ENCODE data around the gene PCDH9.

Gene PCDH9

DNA sequence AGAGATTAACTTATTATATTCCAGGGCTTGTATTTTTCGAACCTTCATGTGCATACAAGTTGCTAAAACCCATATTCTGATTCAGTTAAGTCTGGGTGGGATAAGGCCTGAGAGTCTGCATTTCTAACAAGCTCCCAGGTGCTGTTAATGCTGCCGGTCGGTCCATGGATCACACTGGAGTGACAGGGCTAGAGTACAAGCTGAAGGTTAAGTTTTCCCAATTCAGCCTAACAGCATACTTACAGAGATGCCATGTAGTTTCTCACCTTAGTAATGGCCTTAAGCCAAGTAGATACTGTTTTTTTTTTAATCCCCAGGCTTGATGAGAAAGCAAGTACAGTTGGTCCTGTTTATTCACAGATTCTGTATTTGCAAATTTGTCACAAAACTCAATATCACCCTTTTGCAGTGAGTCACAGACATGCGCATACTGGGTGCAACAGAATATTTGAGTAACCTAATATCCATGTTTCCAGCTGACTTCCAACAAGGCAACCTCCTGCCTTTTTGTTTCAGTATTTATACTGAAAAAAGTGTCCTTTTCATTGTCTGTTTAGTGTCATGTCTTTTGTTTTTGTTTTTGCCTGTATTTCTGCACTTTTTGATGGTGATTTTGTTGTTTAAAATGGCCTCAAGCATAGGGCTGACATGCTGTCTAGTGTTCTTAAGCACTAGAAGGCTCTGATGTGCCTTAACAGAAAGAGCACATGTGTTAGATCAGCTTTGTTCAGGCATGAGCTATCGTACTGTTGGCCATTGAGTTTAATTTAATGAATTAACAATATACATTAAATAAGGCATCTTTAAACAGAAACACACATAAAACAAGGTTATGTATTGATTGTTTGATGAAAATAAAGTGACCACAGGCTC lies 875.0 kb downstream of the PCDH9 start:
- no peak for DNase-seq

DNA sequence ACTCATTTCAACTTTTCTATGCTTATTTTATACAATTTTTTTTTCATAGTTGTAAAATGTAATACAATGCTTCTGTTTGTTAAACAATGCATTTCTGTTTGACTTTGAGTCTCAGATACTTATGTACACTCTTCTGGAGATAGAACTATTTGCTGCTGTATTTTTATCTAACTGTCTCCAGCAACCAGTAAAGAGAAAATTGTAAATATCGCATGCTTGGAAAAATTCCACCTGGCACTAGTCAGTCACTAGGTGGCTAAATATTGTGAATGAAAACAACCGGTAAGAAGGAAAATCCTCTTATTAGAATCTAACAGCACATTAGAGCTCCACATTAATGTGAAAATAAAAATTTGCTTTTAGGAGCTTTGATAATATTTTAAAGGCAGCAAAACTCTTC lies 876.5 kb downstream of the PCDH9 start:
- DNase-seq = no peak

DNA sequence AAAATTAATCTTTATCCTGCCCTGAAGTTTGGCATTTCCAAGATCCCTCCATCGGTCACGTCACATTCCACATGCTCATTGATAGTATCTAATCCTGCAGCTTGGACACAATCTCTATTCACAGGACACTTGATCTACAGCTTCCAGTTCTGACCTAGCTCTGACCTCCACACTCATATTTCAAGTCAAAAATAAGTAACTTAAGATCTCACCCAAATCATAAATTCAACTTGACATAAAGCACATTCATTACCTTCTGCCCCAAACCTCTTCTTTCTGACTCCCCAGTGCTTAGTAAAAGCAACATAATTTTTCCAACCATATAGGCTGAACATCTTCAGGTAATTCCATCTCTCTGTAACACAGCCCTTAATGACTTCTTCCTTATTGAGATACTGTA lies 880.2 kb downstream of the PCDH9 start:
- DNase-seq = no peak

DNA sequence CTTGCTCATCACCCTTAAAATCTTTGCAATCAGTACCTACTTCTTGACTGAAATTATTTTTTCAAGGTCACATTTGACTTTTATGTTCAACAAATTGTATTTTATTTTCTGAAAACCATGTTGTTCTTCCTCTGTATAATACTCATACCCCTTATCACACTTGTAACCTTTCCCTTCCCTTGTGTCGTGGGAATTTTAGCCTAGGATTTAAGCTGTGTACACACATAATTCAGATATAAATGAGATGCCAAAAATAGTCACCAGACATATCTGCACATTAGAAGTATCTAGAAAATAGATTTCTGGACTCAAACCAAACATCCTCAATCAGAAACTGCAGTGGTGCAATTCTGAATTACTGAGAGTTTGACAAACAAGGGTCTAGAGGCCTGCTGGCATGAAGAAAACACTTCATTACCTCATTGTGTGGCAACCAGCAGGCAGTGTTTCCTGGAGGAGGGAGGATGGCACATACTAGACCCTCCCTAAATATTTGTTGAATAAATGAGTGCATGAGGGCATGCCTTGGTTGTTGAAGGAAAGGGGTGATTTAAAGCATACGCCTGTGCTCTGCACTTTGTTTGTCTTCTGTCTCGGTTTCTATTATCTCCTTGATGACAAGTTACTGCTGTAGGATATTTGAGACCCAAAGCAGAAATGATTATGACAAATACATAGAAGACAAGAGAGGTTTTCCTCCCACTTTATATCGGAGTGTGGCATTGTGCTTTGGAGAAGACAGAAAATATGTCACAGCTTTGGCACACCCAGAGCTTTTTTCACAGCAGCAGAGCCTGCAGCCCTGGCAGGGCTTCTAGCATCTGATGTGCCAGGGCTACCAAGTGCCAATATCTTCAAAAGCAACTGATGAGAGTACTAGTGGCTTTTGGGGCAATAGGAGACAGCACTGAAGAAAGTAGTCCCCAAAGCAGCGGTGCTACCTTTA lies 881.1 kb downstream of the PCDH9 start:
- DNase-seq = no peak

DNA sequence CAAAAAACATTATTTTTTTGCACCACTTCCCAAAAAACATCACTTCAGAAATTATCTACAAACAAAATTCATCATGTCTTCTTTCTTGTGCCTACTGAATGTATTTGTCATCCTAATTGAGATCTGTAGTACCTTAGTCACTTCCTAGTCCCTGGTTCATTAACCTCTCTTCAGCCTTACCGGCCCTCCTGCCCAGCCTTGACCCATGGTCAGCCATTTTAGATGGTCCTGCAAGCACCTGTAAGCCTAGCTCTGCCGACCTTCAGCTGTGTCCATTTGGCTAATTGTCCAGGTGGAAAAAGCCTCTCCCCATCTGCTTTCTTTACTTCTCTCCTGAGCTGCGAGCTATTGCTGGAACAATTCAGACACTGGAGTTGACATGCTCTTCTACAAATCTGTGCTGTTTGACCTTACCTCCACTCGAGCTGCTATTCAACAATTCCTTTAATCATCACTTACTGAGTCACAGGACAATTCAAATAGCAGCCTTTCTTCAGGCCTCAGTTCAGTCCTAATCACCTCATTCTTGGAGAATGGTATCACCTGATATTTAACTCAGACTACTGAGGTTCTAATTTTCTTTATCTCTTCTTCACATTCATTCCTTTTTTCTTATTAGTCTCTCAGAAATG lies 882.5 kb downstream of the PCDH9 start:
- DNase-seq = no peak

DNA sequence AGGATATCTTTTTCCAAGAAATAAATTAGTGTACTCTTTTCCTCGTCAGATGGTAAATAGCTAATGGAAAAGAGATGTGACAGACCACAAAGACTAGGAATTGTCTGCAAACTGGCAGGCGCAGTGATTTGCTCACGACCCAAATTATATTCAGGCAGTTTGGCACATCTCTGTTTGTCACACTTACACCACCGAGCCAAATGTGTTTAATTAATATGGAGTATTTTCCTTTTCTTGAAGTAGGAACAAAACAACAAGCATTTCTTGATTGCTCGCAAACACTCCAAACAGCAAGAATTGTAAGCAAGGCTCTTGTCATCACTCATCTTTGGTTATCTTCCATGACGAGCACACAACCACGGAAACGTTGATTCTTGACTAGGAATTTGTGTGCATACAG lies 884.2 kb downstream of the PCDH9 start:
- DNase-seq = no peak

DNA sequence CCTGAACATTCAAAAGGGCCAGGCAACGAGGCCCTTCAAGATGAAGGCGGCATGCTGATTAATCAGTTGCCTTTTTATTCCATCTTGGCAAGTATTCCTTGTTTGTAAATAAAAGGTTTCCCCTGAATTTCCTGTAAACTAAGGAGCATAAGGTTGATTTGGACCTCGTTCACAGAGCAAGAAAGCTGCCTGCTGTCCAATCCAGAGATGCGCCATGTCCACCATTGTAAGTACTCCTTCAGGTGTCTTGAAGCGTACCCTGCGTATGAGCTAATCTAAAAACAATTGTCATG lies 884.7 kb downstream of the PCDH9 start:
- no peak for DNase-seq

DNA sequence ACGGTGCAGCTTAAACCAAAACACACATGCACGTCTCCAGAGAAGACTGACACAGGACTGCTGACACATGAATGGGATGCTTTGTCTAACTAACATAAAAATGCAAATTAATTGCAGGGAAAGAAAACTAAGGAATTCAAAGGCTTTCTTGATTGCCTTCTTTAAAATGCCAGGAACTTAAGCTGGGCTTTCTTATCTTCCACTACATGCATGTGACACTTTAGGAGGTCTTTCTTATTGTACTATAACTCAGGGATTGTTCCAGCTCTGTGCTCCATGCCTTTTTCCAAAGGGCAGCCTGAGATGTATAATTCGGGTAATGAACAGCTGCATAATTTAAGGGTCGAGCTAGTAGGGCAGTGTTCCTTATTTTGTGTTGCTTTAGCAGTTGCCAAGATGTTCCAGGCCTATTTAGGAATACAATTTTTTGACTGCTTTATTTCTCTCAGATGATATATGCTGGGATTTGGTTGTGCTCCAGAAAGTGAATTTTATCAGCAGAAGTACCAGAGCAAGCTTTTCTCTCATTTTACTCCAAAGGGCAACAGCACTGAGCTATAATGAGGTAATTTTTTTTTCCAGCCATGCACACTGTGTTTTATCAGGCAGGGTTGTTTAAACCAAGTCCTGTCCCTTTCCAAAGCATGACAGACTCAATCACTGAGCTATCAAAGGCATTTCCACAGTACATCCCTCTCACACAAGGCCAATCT lies 885.2 kb downstream of the PCDH9 start:
- no peak for DNase-seq

DNA sequence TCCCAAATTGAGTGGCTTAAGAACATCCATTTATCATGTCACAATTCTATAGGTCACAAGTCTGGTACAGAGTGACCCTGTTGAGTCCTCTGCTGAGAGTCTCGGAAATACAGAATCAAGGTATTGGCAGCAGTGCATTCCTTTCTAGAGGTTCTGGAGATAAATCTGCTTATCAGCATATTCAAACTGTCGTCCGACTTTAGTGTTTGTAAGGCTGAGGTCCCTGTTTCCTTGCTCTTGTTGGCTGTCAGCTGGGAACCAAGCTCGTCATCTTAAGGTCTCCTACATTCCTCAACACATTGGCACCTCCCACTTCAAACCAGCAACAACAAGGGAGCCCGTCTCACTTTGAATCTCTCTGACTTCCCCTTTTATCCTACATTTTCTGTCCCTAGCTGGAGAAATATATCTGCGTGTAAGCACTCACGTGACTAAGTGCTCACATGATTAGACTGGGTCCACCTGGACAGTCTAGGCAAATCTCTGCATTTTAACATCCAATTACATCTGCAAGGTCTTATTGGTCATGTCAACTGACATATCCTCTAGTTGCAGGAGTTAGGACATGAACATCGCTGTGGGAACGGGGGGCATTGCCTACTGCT lies 886.8 kb downstream of the PCDH9 start:
- no peak for DNase-seq

DNA sequence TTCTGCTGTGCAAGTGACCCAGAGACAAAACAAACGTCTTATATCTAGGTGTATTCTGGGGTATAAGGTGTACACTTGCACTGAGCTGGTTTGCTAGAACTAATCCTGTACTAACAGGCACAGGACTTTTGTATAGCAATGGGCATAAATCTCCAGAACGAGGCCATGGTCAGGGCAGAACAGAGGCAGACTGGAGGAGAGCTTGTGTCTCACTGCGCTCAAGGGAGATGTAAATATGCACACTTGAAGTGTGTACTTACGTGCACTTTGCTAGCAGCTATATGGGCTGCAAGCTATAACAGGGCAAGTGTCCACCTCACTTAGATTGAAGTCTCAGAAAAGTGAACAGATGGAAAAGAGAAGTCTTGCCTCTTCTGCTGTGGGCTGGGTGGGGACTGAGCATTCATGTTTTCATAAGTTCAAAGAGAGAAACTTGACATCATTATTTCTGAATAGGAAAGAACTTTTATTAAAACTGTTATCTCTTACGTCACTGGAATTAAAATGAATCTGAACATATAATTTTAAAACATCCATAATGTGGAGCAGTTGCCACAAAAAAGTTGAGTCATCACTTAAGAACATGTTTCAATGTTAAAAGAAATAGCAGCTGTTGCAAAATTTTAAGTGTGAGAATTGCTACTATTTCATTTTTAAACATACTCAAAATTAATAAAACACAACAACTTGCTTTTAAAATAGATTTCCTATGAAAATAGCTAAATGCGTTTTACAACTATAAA lies 888.3 kb downstream of the PCDH9 start:
- DNase-seq = no peak

DNA sequence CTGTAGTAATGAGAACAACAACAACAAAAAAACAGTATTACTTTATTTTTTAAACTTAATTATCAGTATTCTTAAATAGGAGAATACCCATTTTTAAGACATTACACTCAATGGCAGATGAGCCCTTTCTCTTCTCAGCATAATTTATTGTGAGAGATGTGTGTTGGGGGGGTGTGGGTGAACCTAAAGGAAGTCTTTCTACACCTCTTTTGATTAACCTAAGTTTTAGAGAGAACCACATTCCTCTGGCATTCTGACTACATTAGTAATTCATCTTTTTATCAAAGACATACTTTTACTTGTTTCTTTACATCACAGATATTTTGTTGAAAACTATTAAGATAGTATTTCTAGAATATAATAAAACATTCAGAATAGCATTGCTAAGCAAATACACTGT lies 890.9 kb downstream of the PCDH9 start:
- no peak for DNase-seq

DNA sequence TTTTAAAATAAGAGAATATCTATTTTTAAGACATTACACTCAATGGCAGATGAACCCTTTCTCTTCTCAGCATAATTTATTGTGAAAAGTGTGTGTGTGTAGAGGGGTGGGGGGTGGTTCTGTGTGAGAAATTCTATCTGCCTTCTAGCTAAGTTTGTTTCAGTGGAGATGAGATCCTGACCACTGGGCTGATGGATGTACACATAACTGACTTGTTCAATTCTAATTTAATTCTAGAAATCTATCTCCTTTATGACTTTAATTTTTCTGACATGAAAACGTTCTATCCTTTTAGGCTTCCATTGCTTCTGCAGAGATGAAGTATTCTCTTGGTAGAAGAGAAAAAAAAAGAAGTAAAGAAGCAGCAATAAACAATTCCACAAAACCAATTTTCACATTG lies 891.6 kb downstream of the PCDH9 start:
- DNase-seq = no peak

DNA sequence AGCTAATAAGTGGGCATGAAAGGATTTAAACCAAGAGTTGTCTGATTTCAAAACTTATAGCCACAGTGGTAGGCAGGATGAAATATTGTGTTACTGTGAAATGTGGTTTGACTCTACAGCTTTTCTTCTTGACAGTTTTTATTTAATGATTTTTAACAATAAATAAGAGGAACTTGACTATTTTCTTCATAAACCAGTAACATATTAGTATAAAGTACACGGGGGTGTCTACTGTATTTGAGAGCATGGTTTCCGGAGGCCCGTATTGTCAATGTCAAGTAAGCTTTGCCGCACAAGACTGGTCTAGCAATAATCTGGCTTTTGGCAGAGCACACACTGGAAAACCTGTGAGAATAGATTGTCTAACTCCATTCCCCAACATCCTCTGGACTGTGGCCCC lies 894.5 kb downstream of the PCDH9 start:
- DNase-seq = no peak

DNA sequence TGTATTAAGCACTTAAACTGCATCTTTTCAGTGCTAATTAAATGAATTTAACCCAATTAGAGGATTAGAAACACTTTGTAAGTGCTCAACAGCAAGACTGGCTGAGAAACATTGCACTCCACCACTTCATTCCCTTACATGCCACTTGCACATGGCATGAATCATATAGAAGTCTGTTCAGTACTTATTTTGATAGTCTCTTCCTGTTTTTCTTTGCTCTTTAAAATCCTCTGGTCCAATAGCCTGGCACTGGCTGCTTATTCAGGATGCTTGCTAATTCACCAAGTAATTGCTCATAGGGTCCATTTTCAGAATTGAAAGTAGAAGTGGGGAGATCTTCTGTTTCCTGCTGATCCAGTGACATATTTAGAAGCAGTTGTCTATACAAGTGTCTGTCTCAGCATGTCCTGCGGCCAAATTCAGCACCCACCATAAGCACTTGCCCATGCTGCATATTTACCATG lies 900.1 kb downstream of the PCDH9 start:
- no peak for DNase-seq

DNA sequence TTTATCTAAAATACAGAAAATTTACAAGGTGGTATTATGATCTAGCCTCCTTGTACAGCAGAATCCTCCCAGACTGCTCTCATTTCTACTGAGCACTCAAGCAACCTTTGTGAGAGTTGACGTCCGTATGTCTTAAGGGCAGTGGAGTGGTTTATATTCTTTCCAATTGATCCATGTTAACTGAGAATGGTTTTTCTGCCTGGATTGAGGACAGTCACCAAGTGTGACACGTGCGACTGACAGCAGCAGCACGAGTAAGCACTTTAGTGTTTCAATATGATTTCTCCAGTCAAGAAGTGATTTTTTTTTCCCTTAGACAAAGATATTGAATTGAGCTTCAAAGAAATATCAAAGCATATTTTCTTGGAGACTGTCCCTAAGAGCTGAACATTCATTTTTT lies 901.7 kb downstream of the PCDH9 start:
- DNase-seq = no peak

DNA sequence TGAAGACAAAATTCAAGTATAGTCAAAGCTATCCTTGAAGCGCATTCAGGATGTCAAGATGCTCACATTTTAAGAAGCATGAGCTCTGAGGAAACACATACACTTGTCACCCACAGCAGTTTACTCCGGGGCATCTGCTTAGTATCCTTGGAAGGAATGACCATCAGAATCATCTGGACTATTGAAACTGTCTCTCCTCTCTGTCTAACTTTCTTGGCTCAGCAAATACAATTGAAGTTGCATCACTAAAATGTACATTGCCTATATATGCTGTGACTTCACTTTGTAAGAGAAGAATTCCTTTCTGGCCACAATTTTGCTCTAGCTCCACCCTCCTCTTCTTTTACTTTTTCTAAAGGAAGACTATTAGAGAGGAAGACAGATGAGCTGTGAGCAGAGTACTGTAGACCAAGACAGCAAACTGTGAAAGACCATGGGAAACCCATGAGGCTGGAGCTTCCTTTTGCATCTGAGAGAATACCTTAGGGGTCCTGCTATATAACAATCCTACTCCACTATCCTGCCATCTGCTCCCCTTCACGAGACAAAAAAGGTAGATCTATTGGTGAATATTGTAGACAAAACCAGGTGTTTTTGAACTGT lies 906.3 kb downstream of the PCDH9 start:
- DNase-seq = no peak

DNA sequence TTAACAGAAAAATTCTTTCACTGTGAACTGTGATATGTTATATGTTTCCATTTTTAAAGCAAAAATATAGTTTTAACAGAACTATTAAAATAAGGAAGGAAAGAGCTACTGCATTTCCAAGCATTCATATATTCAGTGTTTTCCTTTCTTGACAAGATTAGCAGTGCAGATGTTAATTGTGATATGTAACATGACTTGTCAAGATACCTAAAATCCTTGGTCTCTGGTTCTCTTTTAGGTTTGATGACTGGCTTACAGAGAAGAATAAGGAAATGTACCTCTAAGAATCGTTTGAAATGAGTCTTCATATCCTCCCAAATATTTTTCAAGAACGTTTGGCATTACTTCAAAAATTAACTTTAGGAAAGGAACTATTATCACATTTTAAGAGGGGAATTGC lies 907.2 kb downstream of the PCDH9 start:
- DNase-seq = no peak

DNA sequence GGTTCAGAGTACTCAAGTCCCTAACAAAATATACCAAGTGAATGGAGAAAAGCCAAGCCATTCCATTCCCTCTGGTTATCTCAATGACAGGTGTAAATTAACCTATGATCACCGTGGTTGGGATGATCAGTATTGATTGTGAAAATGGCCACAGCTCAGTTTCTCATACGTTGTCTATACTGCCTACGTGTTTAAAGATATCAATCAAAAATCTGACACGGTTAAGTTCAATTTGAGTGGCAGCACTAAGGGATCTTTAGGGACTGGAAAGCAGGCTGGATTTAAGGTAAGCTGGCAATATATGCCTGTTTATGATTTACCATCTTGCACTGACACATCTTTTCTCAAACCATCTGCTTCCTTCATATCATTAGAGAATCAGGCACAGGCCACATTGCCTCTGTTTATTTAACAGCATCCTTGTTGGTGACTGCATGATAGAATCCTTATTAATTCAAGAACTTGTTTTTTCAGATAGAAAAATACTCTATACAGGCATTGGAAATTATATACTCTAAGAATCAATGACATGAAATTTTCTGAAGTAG lies 907.9 kb downstream of the PCDH9 start:
- DNase-seq = no peak

DNA sequence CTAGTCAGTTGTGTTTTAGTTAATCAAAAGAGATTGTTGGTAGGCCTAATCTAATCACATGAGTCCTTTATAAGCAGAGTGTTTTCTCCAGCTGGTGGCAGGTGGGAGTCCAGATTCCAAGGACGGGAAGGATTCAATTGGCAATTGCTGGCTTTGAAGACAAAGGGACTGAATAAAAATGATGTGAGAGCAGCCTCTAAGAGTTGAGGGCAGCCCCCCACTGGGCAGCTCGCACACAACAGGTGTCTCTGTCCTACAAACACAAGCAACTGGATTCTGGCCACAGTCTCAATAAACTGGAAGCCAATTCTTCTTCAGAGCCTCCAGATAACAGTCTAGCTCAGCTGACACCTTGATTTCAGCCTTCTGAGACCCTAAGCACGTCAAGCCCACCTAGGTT lies 915.2 kb downstream of the PCDH9 start:
- DNase-seq = no peak

DNA sequence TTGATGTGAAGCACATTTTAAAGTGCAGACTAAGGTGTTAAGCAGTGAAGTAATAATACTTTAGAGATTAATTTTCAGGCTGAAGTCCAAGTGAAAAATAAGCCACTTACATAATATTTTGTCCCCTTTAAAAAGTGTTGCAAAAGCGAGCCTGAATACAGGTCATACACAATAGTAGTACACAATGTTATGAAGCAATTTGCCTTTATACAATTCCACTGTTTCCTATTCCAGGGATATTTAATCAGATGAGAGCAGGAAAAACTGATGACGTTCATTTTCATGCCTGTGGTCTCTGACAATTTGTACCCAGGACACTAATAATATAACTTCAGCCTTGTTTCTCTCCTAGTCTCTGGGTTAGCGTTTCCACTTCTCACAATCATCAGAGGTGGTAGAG lies 916.7 kb downstream of the PCDH9 start:
- no peak for DNase-seq

Measured in activated CD4-positive, alpha-beta T cell treated with anti-CD3 and anti-CD28 coated beads, Interleukin-2, amount 50 U/mL, for 4 hours (primary cell).